Measurements from ENCODE around the gene OCA2.

OCA2 gene

DNA sequence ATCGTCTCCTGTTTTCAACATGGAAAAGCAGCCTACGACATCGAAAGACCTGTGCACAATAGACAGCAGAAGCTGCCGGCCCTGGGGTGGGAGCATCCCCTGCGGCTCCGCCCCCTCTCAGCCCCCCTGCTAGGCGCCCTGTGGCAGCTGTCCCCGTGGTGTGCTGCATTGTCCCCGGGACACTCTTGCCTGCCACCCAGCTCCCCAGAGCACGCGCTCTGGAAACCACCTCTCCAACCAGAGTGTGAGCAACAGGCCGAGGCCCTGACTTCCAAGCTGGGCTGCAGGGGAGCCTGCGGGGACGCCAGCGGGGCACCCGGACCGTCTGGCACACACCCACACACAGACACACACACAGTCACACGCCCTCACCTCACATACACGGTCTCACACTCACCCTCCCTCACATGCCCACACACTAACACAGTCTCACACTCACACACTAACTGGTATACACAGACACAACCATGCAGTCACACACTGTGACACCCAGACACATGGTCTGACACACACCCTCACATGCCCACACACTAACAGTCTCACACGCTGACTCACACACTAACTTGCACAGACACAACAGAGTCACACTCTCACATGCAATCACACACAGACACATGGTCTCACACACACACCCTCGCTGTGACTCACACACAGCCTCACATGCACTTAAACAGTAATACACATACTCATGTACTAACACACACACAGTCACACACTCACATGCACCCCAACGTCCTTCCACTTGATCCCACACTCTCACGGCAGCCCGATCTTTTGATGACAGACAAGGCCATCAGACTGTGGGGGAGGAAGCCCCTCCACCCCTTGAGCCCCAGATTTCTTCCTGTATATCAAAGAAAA, 94.7 kb downstream of the OCA2 start:
- Histone ChIP-seq H3K27me3 (ENCODE audit: insufficient read depth, low read length, poor library complexity, severe bottlenecking) (no peaks in the 10 kb centered on the region), H3K79me2 (ENCODE audit: insufficient read depth, low read length) (no peaks in the 10 kb centered on the region), H3K4me3 (ENCODE audit: low read length, poor library complexity, severe bottlenecking) (no peak overlapping the region), H3K4me1 (ENCODE audit: insufficient read depth, low read length, poor library complexity, severe bottlenecking) (no peaks in the 10 kb centered on the region), H4K20me1 (ENCODE audit: insufficient read depth, low read length, poor library complexity, severe bottlenecking) (no peaks in the 10 kb centered on the region), H3K4me2 (ENCODE audit: low read depth, low read length, poor library complexity, severe bottlenecking) (no peak overlapping the region), H3K9me2 (replicated peaks; ENCODE audit: low read depth, low read length) (no peaks in the 10 kb centered on the region), H3F3A (ENCODE audit: low read depth) (no peaks in the 10 kb centered on the region), H3K36me3 (ENCODE audit: insufficient read depth, low read length) (no peaks in the 10 kb centered on the region), H2AFZ (ENCODE audit: low read length) (no peak overlapping the region), H3K9ac (ENCODE audit: low read depth, low read length, poor library complexity, severe bottlenecking) (no peak overlapping the region), H3K9me3 (ENCODE audit: insufficient read depth, low read depth, low read length) (no peaks in the 10 kb centered on the region)
- TF ChIP-seq, protein P1, sequence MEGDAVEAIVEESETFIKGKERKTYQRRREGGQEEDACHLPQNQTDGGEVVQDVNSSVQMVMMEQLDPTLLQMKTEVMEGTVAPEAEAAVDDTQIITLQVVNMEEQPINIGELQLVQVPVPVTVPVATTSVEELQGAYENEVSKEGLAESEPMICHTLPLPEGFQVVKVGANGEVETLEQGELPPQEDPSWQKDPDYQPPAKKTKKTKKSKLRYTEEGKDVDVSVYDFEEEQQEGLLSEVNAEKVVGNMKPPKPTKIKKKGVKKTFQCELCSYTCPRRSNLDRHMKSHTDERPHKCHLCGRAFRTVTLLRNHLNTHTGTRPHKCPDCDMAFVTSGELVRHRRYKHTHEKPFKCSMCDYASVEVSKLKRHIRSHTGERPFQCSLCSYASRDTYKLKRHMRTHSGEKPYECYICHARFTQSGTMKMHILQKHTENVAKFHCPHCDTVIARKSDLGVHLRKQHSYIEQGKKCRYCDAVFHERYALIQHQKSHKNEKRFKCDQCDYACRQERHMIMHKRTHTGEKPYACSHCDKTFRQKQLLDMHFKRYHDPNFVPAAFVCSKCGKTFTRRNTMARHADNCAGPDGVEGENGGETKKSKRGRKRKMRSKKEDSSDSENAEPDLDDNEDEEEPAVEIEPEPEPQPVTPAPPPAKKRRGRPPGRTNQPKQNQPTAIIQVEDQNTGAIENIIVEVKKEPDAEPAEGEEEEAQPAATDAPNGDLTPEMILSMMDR (conservative IDR thresholded peaks at IDR 0.05; ENCODE audit: low read length): no peak
- TF ChIP-seq EZH2phosphoT487 (IDR thresholded peaks at IDR 0.05; ENCODE audit: borderline replicate concordance): no peak

GRCh38 chr15:28003302-28004037, 95.6 kb downstream of the OCA2 start:
- Histone ChIP-seq H3K4me2 (ENCODE audit: low read depth, low read length, poor library complexity, severe bottlenecking) (no peak overlapping the region), H2AFZ (ENCODE audit: low read length) (no peak overlapping the region), H3K36me3 (ENCODE audit: insufficient read depth, low read length) (no peaks in the 10 kb centered on the region), H3F3A (ENCODE audit: low read depth) (no peaks in the 10 kb centered on the region), H3K4me3 (ENCODE audit: low read length, poor library complexity, severe bottlenecking) (no peak overlapping the region), H3K9me3 (ENCODE audit: insufficient read depth, low read depth, low read length) (no peaks in the 10 kb centered on the region), H3K9me2 (replicated peaks; ENCODE audit: low read depth, low read length) (no peaks in the 10 kb centered on the region), H4K20me1 (ENCODE audit: insufficient read depth, low read length, poor library complexity, severe bottlenecking) (no peaks in the 10 kb centered on the region), H3K79me2 (ENCODE audit: insufficient read depth, low read length) (no peaks in the 10 kb centered on the region), H3K9ac (ENCODE audit: low read depth, low read length, poor library complexity, severe bottlenecking) (no peak overlapping the region), H3K27me3 (ENCODE audit: insufficient read depth, low read length, poor library complexity, severe bottlenecking) (no peaks in the 10 kb centered on the region), H3K4me1 (ENCODE audit: insufficient read depth, low read length, poor library complexity, severe bottlenecking) (no peaks in the 10 kb centered on the region)
- TF ChIP-seq, protein P1 (conservative IDR thresholded peaks at IDR 0.05; ENCODE audit: low read length): no peak
- TF ChIP-seq EZH2phosphoT487 (IDR thresholded peaks at IDR 0.05; ENCODE audit: borderline replicate concordance): no peak

DNA sequence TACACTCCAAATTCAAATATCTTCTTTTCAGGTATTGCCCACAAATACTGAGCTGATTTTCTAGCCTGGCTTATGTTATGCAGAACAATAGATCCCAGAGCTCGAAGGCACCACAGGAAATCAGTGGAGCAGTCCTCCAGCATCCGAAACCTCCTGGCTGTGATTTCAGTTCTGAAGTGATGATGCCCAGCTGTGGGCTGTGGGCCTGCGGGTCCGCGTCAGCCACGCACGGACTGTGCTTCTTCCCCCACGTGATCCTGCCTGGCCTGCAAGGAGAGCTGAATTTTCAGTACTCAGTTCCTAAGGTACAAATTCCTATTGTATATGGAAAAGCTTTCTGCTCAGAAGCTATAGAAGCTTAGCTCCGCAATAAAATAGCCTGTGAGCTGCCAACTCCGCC, 96.2 kb downstream of the OCA2 start:
- Histone ChIP-seq H3K79me2 (ENCODE audit: insufficient read depth, low read length) (no peaks in the 10 kb centered on the region), H3K36me3 (ENCODE audit: insufficient read depth, low read length) (no peaks in the 10 kb centered on the region), H3F3A (ENCODE audit: low read depth) (no peaks in the 10 kb centered on the region), H3K27me3 (ENCODE audit: insufficient read depth, low read length, poor library complexity, severe bottlenecking) (no peaks in the 10 kb centered on the region), H2AFZ (ENCODE audit: low read length) (no peak overlapping the region), H3K4me1 (ENCODE audit: insufficient read depth, low read length, poor library complexity, severe bottlenecking) (no peaks in the 10 kb centered on the region), H3K9me3 (ENCODE audit: insufficient read depth, low read depth, low read length) (no peaks in the 10 kb centered on the region), H3K4me2 (ENCODE audit: low read depth, low read length, poor library complexity, severe bottlenecking) (no peak overlapping the region), H3K9ac (ENCODE audit: low read depth, low read length, poor library complexity, severe bottlenecking) (no peak overlapping the region), H3K4me3 (ENCODE audit: low read length, poor library complexity, severe bottlenecking) (no peak overlapping the region), H4K20me1 (ENCODE audit: insufficient read depth, low read length, poor library complexity, severe bottlenecking) (no peaks in the 10 kb centered on the region), H3K9me2 (replicated peaks; ENCODE audit: low read depth, low read length) (no peaks in the 10 kb centered on the region)
- no peak for TF ChIP-seq EZH2phosphoT487 (IDR thresholded peaks at IDR 0.05; ENCODE audit: borderline replicate concordance)
- TF ChIP-seq, protein P1 (conservative IDR thresholded peaks at IDR 0.05; ENCODE audit: low read length): no peak

All from Loucy (cell line).